Lung (tissue), 12 donors: ENCODE results near the gene B3GNT7. TPM values are rescaled to one million over a fixed set of nuclear protein-coding genes. Genes with fewer than 3 reads are reported as not detected.
A peak's percentile ranks its signal among the peaks of the same experiment; 100 is the strongest.

Experiments
- ATAC-seq: fragments of 200-7000 bp; cut with Tn5 transposase; one replicate; pipeline ENCODE4 v1.9.1; 2020; ENCODE audit warnings: moderate number of reproducible peaks; ENCODE audit not compliant: insufficient read depth, low FRiP score
- DNase-seq, 3 donors: peaks; one replicate each; pipeline ENCODE4 v3.0.0-alpha.2; 2013 to 2017
- H3K27ac ChIP-seq, 2 donors: one replicate each; pipeline ENCODE4 v1.5.1; 2013; ENCODE audit warnings: mild to moderate bottlenecking in 2 of 2, moderate library complexity in 2 of 2, control low read depth in 1 of 2, inconsistent platforms in 1 of 2, low read depth in 1 of 2, low read length in 1 of 2
- H3K27me3 ChIP-seq, 3 donors: one replicate each; pipeline ENCODE4 v1.5.1; 2013; ENCODE audit warnings: low read length in 2 of 3; ENCODE audit not compliant: control insufficient read depth in 3 of 3, insufficient read depth in 3 of 3
- H3K36me3 ChIP-seq, 4 donors: one replicate each; pipeline ENCODE4 v1.5.1; 2013; ENCODE audit warnings: low read length in 4 of 4, mild to moderate bottlenecking in 1 of 4, moderate library complexity in 1 of 4; ENCODE audit not compliant: control insufficient read depth in 4 of 4, insufficient read depth in 4 of 4
- H3K4me1 ChIP-seq, 5 donors: one replicate each; pipeline ENCODE4 v1.5.1; 2013; ENCODE audit warnings: low read length in 5 of 5, mild to moderate bottlenecking in 2 of 5, moderate library complexity in 1 of 5; ENCODE audit not compliant: control insufficient read depth in 5 of 5, insufficient read depth in 5 of 5
- H3K4me3 ChIP-seq: one replicate; pipeline ENCODE4 v1.5.1; 2013; ENCODE audit warnings: mild to moderate bottlenecking, control low read depth, moderate library complexity
- H3K9ac ChIP-seq, 2 donors: one replicate each; pipeline ENCODE4 v1.5.1; 2013; ENCODE audit warnings: low read length in 2 of 2, control low read depth in 1 of 2; ENCODE audit not compliant: insufficient read depth in 1 of 2
- H3K9me3 ChIP-seq, 4 donors: one replicate each; pipeline ENCODE4 v1.5.1; 2013; ENCODE audit warnings: low read length in 3 of 4, mild to moderate bottlenecking in 1 of 4, moderate library complexity in 1 of 4; ENCODE audit not compliant: control insufficient read depth in 4 of 4, insufficient read depth in 3 of 4
- CTCF ChIP-seq: IDR thresholded peaks from 2 replicates; pipeline ENCODE4 v1.5.1; 2012; ENCODE audit warnings: mild to moderate bottlenecking; ENCODE audit errors: control extremely low read depth, extremely low read depth
- WGBS, 2 donors: extraction: QIAGEN DNeasy Blood & Tissue Kit; methylation state at CpG; one replicate each; pipeline ENCODE4 v1.1.7; 2013; 5-methylcytosine and 5-hydroxymethylcytosine counted together
- polyA plus RNA-seq, 2 donors: library from polyadenylated mRNA; stranded (reverse); fragments of 200-250 nt; gene quantifications; one replicate each; pipeline ENCODE4 v1.2.1, GENCODE V29; 2013
- total RNA-seq, 2 donors: library from RNA; depleted of rRNA in 1 of 2; stranded (reverse); fragments of >200 nt in 1 of 2; gene quantifications; one replicate each; pipeline ENCODE4 v1.2.1, GENCODE V29; 2014 to 2021
- donor health status: control.
- donor health status: control.
- donor health status: Bipolar disorder and iron deficiency.
- donor health status: healthy.
- donor health status: DM: yes; HTN: yes; CAD: no.

Gene B3GNT7
- total and polyA plus RNA-seq, 4 donors, result 18.9 to 73.7 (median 27.5) TPM

GRCh38 chr2:231353469-231353868, 42.0 kb upstream of the B3GNT7 start:
- ATAC-seq (no peak), DNase-seq (no peak)
- Histone ChIP-seq H3K4me3 (no peak overlapping the region), H3K9me3 (no peaks in the 10 kb centered on the region), H3K4me1 (peaks cover 0 to 6% (median 0%) of the 10 kb centered on the region in 5 donors), H3K9ac (no peak overlapping the region), H3K36me3 (peaks cover 0 to 4% (median 0%) of the 10 kb centered on the region in 4 donors), H3K27me3 (no peaks in the 10 kb centered on the region), H3K27ac (no peak overlapping the region)
- WGBS, 2 donors, result 90 to 94% methylated on average over 5 of the region's 6 CpGs
- TF ChIP-seq CTCF, result no peak

- ATAC-seq (no peak), DNase-seq (peak; percentile 12 to 55 (median 40))
- Histone ChIP-seq H3K4me1 (peaks cover 0 to 6% (median 0%) of the 10 kb centered on the region in 5 donors), H3K9ac (no peak overlapping the region), H3K36me3 (peaks cover 0 to 10% (median 0%) of the 10 kb centered on the region in 4 donors), H3K9me3 (no peaks in the 10 kb centered on the region), H3K27me3 (no peaks in the 10 kb centered on the region), H3K4me3 (no peak overlapping the region), H3K27ac (no peak overlapping the region)
- 82 to 83% methylated on average over 28 of the region's 28 CpGs for WGBS, 2 donors
- no peak for TF ChIP-seq CTCF
These were observed 39.7 kb upstream of the B3GNT7 start for GRCh38 chr2:231355508-231356465.

GRCh38 chr2:231356466-231356844, 39.1 kb upstream of the B3GNT7 start:
- Histone ChIP-seq H3K4me1 (peaks cover 0 to 6% (median 0%) of the 10 kb centered on the region in 5 donors), H3K9me3 (no peaks in the 10 kb centered on the region), H3K36me3 (peaks cover 0 to 13% (median 0%) of the 10 kb centered on the region in 4 donors), H3K9ac (no peak overlapping the region), H3K27ac (no peak overlapping the region), H3K4me3 (no peak overlapping the region), H3K27me3 (no peaks in the 10 kb centered on the region)
- ATAC-seq, result no peak
- DNase-seq, result peak in 2 of 3 donors; percentile 10 to 18
- WGBS, 2 donors, result 79 to 85% methylated on average over 5 of the region's 5 CpGs
- TF ChIP-seq CTCF, result no peak
